NT2/D1 (cell line): Measurements from ENCODE around the gene NPAS2.

Experiments used
- SUZ12 ChIP-seq: IDR thresholded peaks from 2 replicates; pipeline ENCODE4 v1.6.1; 2011; ENCODE audit not compliant: insufficient read length, insufficient read depth; ENCODE audit errors: extremely low read depth
- YY1 ChIP-seq: IDR thresholded peaks from 2 replicates; pipeline ENCODE4 v1.6.1; 2011; ENCODE audit not compliant: insufficient read length, insufficient read depth
- ZNF274 ChIP-seq: IDR thresholded peaks from 2 replicates; pipeline ENCODE4 v1.6.1; 2011; ENCODE audit warnings: mild to moderate bottlenecking, low read depth, low read length

DNA sequence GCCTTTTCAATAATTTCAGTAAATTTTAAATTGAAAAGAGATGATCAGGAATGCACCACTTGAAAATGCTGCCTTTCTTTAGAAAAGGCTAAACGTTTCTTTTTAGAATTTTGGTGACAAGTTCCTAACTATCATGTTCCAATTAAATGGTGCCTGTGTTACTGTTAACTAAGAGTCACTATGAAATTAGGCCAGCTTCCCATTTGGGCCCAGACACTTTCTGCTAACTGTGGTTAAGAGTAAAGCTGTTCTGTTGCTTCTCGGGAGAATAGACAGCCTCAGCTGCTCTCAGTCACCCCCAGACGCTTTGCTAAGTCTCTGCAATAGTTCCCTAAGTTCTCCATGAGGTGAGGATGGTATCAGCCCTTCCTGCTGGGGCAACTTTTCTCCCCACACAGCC, 90.2 kb downstream of the NPAS2 start:
- TF ChIP-seq YY1: no peak
- no peak for TF ChIP-seq ZNF274
- no peak for TF ChIP-seq SUZ12
